DND-41 (cell line): ENCODE data around the gene TNNC1.

ENCODE experiments used
- ATAC-seq: fragments of 200-7000 bp; cut with Tn5 transposase; 3 replicates; pipeline ENCODE4 v1.9.1; 2021; ENCODE audit warnings: low read depth; ENCODE audit not compliant: insufficient read depth
- DNase-seq: peaks from one replicate; pipeline ENCODE4 v3.0.0-alpha.2; 2020
- H2AFZ ChIP-seq: 2 replicates; pipeline ENCODE4 v1.6.0; 2012; ENCODE audit warnings: low read depth, low read length
- H3K27ac ChIP-seq: 2 replicates; pipeline ENCODE4 v1.5.1; 2012; ENCODE audit warnings: low read length, inconsistent platforms
- H3K27me3 ChIP-seq: fragments of 200-600 bp; sonication (generic); 2 replicates; pipeline ENCODE4 v1.6.0; 2012; ENCODE audit warnings: low read length, mild to moderate bottlenecking, inconsistent platforms; ENCODE audit not compliant: insufficient read depth, poor library complexity
- H3K36me3 ChIP-seq: 2 replicates; pipeline ENCODE4 v1.5.1; 2012; ENCODE audit warnings: low read length, inconsistent platforms; ENCODE audit not compliant: insufficient read depth
- H3K4me1 ChIP-seq: 2 replicates; pipeline ENCODE4 v1.5.1; 2012; ENCODE audit warnings: mild to moderate bottlenecking, low read length; ENCODE audit not compliant: insufficient read depth
- H3K4me2 ChIP-seq: 2 replicates; pipeline ENCODE4 v1.6.0; 2012; ENCODE audit warnings: mild to moderate bottlenecking, moderate library complexity, low read length, inconsistent platforms; ENCODE audit not compliant: insufficient read depth
- H3K4me3 ChIP-seq, 2 experiments: fragments of 200-600 bp in 1 of 2; shearing (Covaris generic) in 1 of 2; 2 replicates each; pipeline ENCODE4 v1.5.1; 2012 to 2016; ENCODE audit warnings: inconsistent platforms in 2 of 2, low read length in 2 of 2, mild to moderate bottlenecking in 2 of 2, low read depth in 1 of 2, moderate library complexity in 1 of 2
- H3K79me2 ChIP-seq: 2 replicates; pipeline ENCODE4 v1.6.0; 2012; ENCODE audit warnings: low read length, inconsistent platforms; ENCODE audit not compliant: insufficient read depth
- H3K9ac ChIP-seq: 2 replicates; pipeline ENCODE4 v1.6.0; 2012; ENCODE audit warnings: low read depth, mild to moderate bottlenecking, inconsistent platforms, low read length, moderate library complexity
- H3K9me3 ChIP-seq: 2 replicates; pipeline ENCODE4 v1.5.1; 2012; ENCODE audit warnings: low read length, moderate library complexity, mild to moderate bottlenecking, inconsistent platforms; ENCODE audit not compliant: insufficient read depth, severe bottlenecking
- H4K20me1 ChIP-seq: 2 replicates; pipeline ENCODE4 v1.6.0; 2012; ENCODE audit warnings: low read length; ENCODE audit not compliant: insufficient read depth
- CTCF ChIP-seq: IDR thresholded peaks from 2 replicates; pipeline ENCODE4 v1.5.1; 2012; ENCODE audit warnings: borderline replicate concordance, low read length, moderate library complexity, mild to moderate bottlenecking; ENCODE audit not compliant: poor library complexity, severe bottlenecking; ENCODE audit errors: extremely low read depth
- EZH2 ChIP-seq: IDR thresholded peaks from 3 replicates; pipeline ENCODE4 v1.6.1; 2012; ENCODE audit warnings: borderline replicate concordance, low read depth, mild to moderate bottlenecking, moderate library complexity, low read length, inconsistent platforms; ENCODE audit not compliant: severe bottlenecking

Gene TNNC1

DNA sequence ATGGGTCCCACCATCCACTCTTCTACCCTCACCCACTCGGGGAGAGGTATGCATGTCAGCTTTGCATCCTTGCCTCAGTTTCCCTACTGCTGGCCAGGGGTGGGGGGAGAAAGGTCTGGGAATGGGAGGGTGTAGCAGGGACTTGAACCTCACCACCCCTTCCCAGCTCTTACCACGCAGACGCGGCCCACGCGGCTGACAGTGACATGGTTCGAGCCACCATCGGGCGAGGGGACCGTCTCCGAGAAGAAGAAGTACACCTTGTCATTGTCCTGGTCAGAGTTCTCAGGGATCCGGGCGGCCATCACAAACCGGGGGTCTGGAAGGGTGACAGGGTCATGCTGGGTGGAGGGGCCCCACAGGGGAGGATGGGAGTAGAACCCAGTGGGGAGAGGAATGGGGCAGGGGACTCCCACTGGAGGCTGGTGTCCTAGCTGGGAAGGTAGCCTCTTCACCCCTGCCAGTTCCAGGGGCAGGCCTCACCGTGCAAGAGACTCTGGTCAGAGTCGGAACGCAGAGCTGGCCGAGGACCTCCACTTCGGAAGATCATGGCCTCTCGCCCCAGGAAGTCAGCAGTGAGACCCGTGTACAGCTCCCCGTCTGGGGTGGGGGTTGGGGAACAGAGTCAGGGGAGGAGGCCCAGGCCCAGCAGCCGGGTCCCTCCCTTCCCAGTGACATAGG, 12.6 kb downstream of the TNNC1 start:
- H3K27ac ChIP-seq, result no peak overlapping the region
- H3K36me3 ChIP-seq, result no peaks in the 10 kb centered on the region
- H3K4me3 ChIP-seq, result no peak overlapping the region
- TF ChIP-seq EZH2, result no peak
- H2AFZ ChIP-seq, result no peak overlapping the region
- ATAC-seq (no peak), DNase-seq (no peak)
- no peaks in the 10 kb centered on the region for H3K27me3 ChIP-seq
- no peaks in the 10 kb centered on the region for H3K9me3 ChIP-seq
- no peaks in the 10 kb centered on the region for H3K79me2 ChIP-seq
- no peak overlapping the region for H3K4me2 ChIP-seq
- no peaks in the 10 kb centered on the region for H4K20me1 ChIP-seq
- no peaks in the 10 kb centered on the region for H3K4me1 ChIP-seq
- no peak overlapping the region for H3K9ac ChIP-seq

GRCh38 chr3:52440671-52441070, 13.2 kb downstream of the TNNC1 start:
- no peaks in the 10 kb centered on the region for H3K79me2 ChIP-seq

GRCh38 chr3:52440249-52440551, 13.6 kb downstream of the TNNC1 start:
- Histone ChIP-seq H3K9me3 (no peaks in the 10 kb centered on the region), H3K4me1 (no peaks in the 10 kb centered on the region)
- TF ChIP-seq EZH2 (no peak), CTCF (no peak)

More at GRCh38 chr3:52440671-52441070, 13.2 kb downstream of the TNNC1 start:
- Histone ChIP-seq H3K27ac (no peak overlapping the region), H2AFZ (no peak overlapping the region), H3K9me3 (no peaks in the 10 kb centered on the region), H3K9ac (no peak overlapping the region), H4K20me1 (no peaks in the 10 kb centered on the region), H3K4me2 (no peak overlapping the region), H3K36me3 (no peaks in the 10 kb centered on the region), H3K4me3 (no peak overlapping the region), H3K27me3 (no peaks in the 10 kb centered on the region), H3K4me1 (no peaks in the 10 kb centered on the region)
- no peak for DNase-seq
- no peak for TF ChIP-seq EZH2
- no peak for TF ChIP-seq CTCF
- no peak for ATAC-seq

GRCh38 chr3:52439426-52440248, 14.2 kb downstream of the TNNC1 start:
- Histone ChIP-seq H3K9ac (no peak overlapping the region), H4K20me1 (no peaks in the 10 kb centered on the region), H3K27me3 (no peaks in the 10 kb centered on the region), H3K9me3 (no peaks in the 10 kb centered on the region), H3K36me3 (no peaks in the 10 kb centered on the region), H3K4me1 (no peaks in the 10 kb centered on the region), H3K79me2 (no peaks in the 10 kb centered on the region), H3K4me2 (no peak overlapping the region), H3K27ac (no peak overlapping the region), H2AFZ (no peak overlapping the region), H3K4me3 (no peak overlapping the region)
- DNase-seq, result no peak
- TF ChIP-seq EZH2 (no peak), CTCF (no peak)
- no peak for ATAC-seq

More at GRCh38 chr3:52440249-52440551, 13.6 kb downstream of the TNNC1 start:
- H3K79me2 ChIP-seq, result no peaks in the 10 kb centered on the region
- no peak overlapping the region for H3K4me2 ChIP-seq
- no peaks in the 10 kb centered on the region for H4K20me1 ChIP-seq
- DNase-seq, result no peak
- H3K27me3 ChIP-seq, result no peaks in the 10 kb centered on the region
- H2AFZ ChIP-seq, result no peak overlapping the region
- H3K27ac ChIP-seq, result no peak overlapping the region
- H3K9ac ChIP-seq, result no peak overlapping the region
- H3K36me3 ChIP-seq, result no peaks in the 10 kb centered on the region
- H3K4me3 ChIP-seq, result no peak overlapping the region
- no peak for ATAC-seq
